Retinal pigment epithelial cell (primary cell): Measurements from ENCODE around the gene ZFP30.
A peak's percentile ranks its signal among the peaks of the same experiment; 100 is the strongest.

ENCODE experiments used
- DNase-seq: peaks from one replicate; pipeline ENCODE4 v3.0.0-alpha.2; 2010; ENCODE audit warnings: low read depth
- H3K4me3 ChIP-seq: 2 replicates; pipeline ENCODE4 v1.5.1; 2011; ENCODE audit warnings: mild to moderate bottlenecking, low read length, control low read depth, moderate library complexity
- TF ChIP-seq, protein P1 (sequence below): conservative IDR thresholded peaks from 2 replicates; pipeline ENCODE4 v1.5.1; 2011; ENCODE audit warnings: low read depth, low read length, control low read depth, inconsistent platforms

ZFP30 gene

DNA sequence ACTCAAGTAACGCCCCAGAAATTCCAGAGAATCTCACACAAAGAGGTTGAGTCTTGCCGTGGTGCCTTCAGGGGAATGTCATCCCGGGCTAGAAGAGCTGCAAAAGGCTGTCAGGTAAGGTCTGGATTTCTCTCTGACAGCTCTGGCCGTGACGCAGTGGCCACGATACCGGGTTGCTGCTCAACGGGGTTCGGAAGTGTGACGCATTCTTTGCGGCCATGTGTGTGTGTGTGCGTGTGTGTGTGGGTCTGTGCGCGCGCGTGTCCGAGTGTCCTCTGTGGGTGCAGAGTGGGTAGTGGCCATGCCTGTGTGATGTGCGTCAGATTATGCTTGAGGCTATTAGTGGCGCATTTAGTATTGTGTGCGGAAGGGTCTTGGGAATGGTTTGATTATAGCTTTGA, 60.3 kb downstream of the ZFP30 start:
- DNase-seq = peak; percentile 1
- TF ChIP-seq, protein P1, sequence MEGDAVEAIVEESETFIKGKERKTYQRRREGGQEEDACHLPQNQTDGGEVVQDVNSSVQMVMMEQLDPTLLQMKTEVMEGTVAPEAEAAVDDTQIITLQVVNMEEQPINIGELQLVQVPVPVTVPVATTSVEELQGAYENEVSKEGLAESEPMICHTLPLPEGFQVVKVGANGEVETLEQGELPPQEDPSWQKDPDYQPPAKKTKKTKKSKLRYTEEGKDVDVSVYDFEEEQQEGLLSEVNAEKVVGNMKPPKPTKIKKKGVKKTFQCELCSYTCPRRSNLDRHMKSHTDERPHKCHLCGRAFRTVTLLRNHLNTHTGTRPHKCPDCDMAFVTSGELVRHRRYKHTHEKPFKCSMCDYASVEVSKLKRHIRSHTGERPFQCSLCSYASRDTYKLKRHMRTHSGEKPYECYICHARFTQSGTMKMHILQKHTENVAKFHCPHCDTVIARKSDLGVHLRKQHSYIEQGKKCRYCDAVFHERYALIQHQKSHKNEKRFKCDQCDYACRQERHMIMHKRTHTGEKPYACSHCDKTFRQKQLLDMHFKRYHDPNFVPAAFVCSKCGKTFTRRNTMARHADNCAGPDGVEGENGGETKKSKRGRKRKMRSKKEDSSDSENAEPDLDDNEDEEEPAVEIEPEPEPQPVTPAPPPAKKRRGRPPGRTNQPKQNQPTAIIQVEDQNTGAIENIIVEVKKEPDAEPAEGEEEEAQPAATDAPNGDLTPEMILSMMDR = no peak
- peak overlapping the region; percentile 94 for H3K4me3 ChIP-seq

DNA sequence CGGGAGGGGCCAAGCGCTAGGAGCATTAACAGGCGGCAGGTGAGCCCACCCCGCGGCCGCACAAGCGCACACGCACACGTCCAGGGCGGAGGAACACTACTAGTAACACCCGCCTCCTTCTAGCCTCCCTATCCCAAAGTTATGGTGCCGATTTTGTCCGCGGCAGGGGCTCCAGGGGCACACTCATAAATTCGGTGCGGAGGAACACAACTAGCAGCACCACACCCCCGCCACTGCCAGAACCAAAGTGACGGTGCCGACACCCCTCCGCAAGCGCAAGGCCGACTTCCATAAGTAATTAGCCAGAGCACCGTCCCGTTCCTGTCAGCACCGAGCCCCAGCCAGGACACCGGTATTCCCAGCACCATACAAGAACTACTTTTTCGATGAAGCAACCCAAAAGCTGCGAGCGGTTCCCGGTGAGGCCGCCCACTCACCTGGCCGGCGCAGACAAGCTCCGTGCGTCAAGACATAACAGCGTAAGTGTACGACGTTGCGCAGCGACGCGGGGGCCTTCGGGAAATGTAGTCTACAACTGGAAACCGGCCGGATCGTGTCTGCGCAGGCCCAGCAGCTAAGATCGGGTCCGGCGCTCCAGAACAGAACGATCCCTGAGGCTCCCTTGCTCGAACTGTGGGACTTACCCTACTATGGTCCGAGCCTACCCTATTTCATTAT, 60.8 kb downstream of the ZFP30 start, which contains the start of the genes ZNF540 and ZNF571:
ZNF540 (plus strand) TSS at position 573 of the 678 bp plus-strand sequence. CDS start 3,572 bp downstream, outside the sequence.
ZNF571 (minus strand) TSS at position 489 of the 678 bp plus-strand sequence. CDS start 8,116 bp downstream, outside the sequence.
- TF ChIP-seq, protein P1 = no peak
- peak; percentile 82 for DNase-seq
- peak within 1 kb of the TSS; percentile 94 for H3K4me3 ChIP-seq

DNA sequence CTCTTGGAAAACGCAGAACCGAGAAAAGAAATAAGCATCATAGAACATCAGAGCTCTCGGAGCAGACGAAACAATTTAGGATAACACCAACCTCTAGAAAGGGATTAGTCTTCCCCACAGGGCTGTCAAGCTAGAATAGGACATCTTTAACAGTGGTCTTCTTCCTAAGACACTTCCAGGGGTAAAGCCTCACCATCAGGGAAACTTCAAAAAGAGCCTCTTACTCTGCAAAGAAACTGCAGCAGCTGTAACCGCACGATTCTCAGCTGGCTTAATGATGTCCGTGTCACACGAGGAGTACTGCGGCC, 61.3 kb downstream of the ZFP30 start:
- H3K4me3 ChIP-seq = peak overlapping the region; percentile 94
- TF ChIP-seq, protein P1 = no peak
- no peak for DNase-seq

DNA sequence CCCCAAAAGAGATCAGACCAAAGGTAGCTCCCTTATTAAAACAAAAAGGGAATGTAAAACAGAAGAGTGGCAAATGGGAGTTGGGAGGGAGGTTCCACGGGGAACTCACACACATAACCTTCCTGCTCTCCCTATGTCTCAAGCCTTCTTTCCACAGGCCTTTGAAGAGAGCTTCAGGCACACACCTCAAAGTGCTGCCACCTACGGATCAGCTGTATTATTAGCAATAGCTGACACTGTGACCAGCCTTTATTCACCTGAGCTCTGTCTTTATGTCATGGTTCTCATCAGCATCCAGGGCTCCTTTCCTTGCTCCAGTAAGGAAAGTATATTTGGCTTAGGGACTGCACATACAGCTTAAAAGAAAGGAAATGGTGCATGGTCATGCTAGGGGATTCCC, 71.9 kb downstream of the ZFP30 start:
- no peak overlapping the region for H3K4me3 ChIP-seq
- DNase-seq = no peak
- TF ChIP-seq, protein P1 = no peak

DNA sequence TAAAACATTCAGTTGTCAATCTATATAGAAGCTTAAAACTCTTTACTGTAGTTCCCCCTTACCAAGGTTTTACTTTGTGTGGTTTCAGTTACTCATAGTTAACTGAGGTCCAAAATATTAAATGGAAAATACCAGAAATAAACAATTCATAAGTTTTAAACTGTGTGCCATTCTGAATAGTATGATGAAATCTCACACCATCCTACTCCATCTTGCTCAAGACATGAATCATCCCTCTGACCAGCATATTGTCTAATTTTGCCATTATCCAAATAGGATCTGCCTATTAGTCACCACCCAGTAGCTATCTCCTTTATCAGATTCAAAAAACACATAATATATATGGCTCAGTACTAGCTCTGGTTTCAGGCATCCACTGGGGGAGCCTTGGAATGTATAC, 83.1 kb downstream of the ZFP30 start:
- DNase-seq = no peak
- H3K4me3 ChIP-seq = no peak overlapping the region
- TF ChIP-seq, protein P1 = no peak

DNA sequence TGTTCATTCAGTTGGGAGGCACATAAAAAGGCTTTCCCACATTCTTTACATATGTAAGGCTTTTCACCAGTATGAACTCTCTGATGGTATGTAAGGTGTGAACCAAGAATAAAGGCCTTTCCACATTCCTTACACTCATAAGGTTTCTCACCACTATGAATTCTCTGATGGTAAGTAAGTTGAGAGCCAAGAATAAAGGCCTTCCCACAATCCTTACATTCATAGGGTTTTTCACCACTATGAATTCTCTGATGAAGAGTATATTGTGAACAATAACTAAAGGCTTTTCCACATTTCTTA, 89.9 kb downstream of the ZFP30 start:
- TF ChIP-seq, protein P1 = no peak
- DNase-seq = no peak
- H3K4me3 ChIP-seq = no peak overlapping the region

DNA sequence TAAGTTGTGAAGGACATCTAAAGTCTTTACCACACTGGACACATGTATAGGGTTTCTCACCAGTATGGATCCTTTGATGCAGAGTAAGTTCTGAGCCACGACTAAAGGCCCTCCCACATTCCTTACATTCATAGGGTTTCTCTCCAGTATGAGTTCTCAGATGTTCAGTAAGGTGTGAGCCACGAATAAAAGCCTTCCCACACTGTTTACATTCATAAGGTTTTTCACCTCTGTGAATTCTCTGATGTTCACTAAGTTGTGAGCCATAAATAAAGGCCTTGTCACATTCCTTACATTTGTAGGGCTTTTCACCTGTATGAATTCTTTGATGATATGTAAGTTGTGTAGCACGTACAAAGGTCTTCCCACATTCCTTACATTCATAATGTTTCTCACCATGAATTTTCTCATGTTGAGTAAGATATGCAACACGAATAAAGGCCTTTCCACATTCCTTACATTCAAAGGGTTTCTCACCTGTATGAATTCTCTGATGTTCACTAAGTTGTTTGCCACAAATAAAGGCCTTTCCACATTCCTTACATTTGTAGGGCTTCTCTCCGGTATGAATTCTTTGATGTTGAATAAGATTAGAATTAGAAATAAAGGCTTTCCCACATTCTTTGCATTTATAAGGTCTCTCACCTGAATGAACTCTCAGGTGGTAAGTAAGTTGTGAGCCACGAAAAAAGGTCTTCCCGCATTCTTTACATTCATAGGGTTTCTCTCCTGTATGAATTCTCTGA, 90.5 kb downstream of the ZFP30 start:
- DNase-seq = no peak
- no peak overlapping the region for H3K4me3 ChIP-seq
- TF ChIP-seq, protein P1 = no peak
